ENCODE results near the gene XXYLT1. TPM values are rescaled to one million over a fixed set of nuclear protein-coding genes. Genes with fewer than 3 reads are reported as not detected.

XXYLT1 gene
- total RNA-seq, 1 donor from 2014 or later = 22.3 TPM

DNA sequence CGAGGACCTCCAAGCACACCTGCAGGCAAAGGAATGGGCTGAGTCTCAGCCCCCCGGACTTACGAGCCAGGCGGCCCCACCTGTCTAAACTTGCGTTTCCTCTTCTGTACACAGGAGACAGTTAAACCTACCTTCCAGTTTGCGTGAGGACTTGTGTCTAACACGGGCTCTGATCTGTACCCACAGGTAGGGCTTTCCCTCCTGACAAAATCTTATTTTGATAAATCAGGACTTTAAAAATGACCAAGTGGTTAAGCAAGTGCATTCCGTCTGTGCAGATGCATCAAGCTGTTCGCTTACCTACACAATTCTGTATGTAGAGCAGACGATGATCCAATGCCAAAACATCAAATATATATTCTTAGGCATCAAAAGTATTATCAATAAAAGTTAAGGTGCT lies 238.0 kb downstream of the XXYLT1 start:
- no peak overlapping the region for H3K4me3 Mint-ChIP-seq (ENCODE audit: unreplicated experiment)
- peaks cover 8% of the 10 kb centered on the region for H3K9me3 Mint-ChIP-seq (ENCODE audit: unreplicated experiment)
- H3K36me3 Mint-ChIP-seq (ENCODE audit: unreplicated experiment) = peaks cover 5% of the 10 kb centered on the region
- peaks cover 10% of the 10 kb centered on the region for H3K4me1 Mint-ChIP-seq (ENCODE audit: low read depth, unreplicated experiment)
- peaks cover 6% of the 10 kb centered on the region for H3K27me3 Mint-ChIP-seq (ENCODE audit: unreplicated experiment)
- no peak for DNase-seq
- TF ChIP-seq, protein P1, sequence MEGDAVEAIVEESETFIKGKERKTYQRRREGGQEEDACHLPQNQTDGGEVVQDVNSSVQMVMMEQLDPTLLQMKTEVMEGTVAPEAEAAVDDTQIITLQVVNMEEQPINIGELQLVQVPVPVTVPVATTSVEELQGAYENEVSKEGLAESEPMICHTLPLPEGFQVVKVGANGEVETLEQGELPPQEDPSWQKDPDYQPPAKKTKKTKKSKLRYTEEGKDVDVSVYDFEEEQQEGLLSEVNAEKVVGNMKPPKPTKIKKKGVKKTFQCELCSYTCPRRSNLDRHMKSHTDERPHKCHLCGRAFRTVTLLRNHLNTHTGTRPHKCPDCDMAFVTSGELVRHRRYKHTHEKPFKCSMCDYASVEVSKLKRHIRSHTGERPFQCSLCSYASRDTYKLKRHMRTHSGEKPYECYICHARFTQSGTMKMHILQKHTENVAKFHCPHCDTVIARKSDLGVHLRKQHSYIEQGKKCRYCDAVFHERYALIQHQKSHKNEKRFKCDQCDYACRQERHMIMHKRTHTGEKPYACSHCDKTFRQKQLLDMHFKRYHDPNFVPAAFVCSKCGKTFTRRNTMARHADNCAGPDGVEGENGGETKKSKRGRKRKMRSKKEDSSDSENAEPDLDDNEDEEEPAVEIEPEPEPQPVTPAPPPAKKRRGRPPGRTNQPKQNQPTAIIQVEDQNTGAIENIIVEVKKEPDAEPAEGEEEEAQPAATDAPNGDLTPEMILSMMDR (IDR thresholded peaks at IDR 0.05; ENCODE audit: partially characterized antibody, unreplicated experiment) = no peak
- no peak overlapping the region for H3K27ac Mint-ChIP-seq (ENCODE audit: unreplicated experiment)

- H3K27ac Mint-ChIP-seq (ENCODE audit: unreplicated experiment) = no peak overlapping the region
- peaks cover 6% of the 10 kb centered on the region for H3K27me3 Mint-ChIP-seq (ENCODE audit: unreplicated experiment)
- no peaks in the 10 kb centered on the region for H3K36me3 Mint-ChIP-seq (ENCODE audit: unreplicated experiment)
- peaks cover 5% of the 10 kb centered on the region for H3K9me3 Mint-ChIP-seq (ENCODE audit: unreplicated experiment)
- no peak overlapping the region for H3K4me3 Mint-ChIP-seq (ENCODE audit: unreplicated experiment)
- H3K4me1 Mint-ChIP-seq (ENCODE audit: low read depth, unreplicated experiment) = peaks cover 10% of the 10 kb centered on the region
- DNase-seq = no peak
- TF ChIP-seq, protein P1 (IDR thresholded peaks at IDR 0.05; ENCODE audit: partially characterized antibody, unreplicated experiment) = no peak
Observed at GRCh38 chr3:195032106-195032759, 238.7 kb downstream of the XXYLT1 start.

GRCh38 chr3:195031574-195032003 lies 239.4 kb downstream of the XXYLT1 start:
- peaks cover 9% of the 10 kb centered on the region for H3K4me1 Mint-ChIP-seq (ENCODE audit: low read depth, unreplicated experiment)
- TF ChIP-seq, protein P1 (IDR thresholded peaks at IDR 0.05; ENCODE audit: partially characterized antibody, unreplicated experiment) = no peak
- DNase-seq = no peak
- no peak overlapping the region for H3K4me3 Mint-ChIP-seq (ENCODE audit: unreplicated experiment)
- peaks cover 6% of the 10 kb centered on the region for H3K27me3 Mint-ChIP-seq (ENCODE audit: unreplicated experiment)
- peaks cover 5% of the 10 kb centered on the region for H3K9me3 Mint-ChIP-seq (ENCODE audit: unreplicated experiment)
- no peaks in the 10 kb centered on the region for H3K36me3 Mint-ChIP-seq (ENCODE audit: unreplicated experiment)
- H3K27ac Mint-ChIP-seq (ENCODE audit: unreplicated experiment) = no peak overlapping the region

- Mint-ChIP-seq H3K27ac (ENCODE audit: unreplicated experiment) (no peak overlapping the region), H3K4me3 (ENCODE audit: unreplicated experiment) (no peak overlapping the region), H3K27me3 (ENCODE audit: unreplicated experiment) (peaks cover 6% of the 10 kb centered on the region), H3K36me3 (ENCODE audit: unreplicated experiment) (no peaks in the 10 kb centered on the region), H3K4me1 (ENCODE audit: low read depth, unreplicated experiment) (peaks cover 8% of the 10 kb centered on the region), H3K9me3 (ENCODE audit: unreplicated experiment) (peaks cover 5% of the 10 kb centered on the region)
- no peak for DNase-seq
- TF ChIP-seq, protein P1 (IDR thresholded peaks at IDR 0.05; ENCODE audit: partially characterized antibody, unreplicated experiment) = no peak
Observed at GRCh38 chr3:195030791-195031321, 240.1 kb downstream of the XXYLT1 start.

DNA sequence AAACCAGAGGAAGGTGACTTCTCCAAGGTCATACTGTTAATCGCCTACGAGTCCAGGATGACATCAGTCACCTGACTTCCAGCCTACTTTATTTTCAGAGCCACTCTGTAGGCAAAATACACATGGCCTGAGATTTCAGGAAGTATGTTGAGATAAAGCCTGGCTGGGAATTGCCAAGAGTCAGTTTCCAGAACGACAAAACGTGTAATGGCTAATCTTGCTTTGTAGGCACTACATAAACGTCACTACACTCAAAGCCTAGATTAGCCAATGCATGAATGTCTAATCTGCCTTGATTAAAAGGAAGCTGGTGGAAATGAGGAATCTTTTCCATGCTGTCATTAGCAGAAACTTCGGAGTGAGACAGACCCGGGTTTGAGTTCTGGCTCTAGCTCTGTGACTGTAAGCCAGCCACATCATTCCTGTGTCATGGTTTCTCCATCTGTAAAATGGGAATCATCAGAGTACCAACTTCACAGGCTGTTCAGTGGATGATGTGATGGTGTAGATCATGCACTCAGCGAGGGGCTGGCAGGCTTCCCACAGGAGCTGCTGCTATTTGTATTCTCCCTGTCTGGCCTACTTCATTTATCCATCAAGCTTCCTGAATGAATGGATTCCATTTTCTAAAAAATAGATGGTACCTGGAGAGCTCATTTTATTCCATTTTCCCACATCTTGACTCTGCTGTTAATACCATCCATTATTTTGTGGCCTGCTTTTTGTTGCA lies 241.9 kb downstream of the XXYLT1 start:
- Mint-ChIP-seq H3K9me3 (ENCODE audit: unreplicated experiment) (peaks cover 4% of the 10 kb centered on the region), H3K36me3 (ENCODE audit: unreplicated experiment) (peaks cover 7% of the 10 kb centered on the region), H3K27me3 (ENCODE audit: unreplicated experiment) (peaks cover 7% of the 10 kb centered on the region), H3K27ac (ENCODE audit: unreplicated experiment) (no peak overlapping the region), H3K4me3 (ENCODE audit: unreplicated experiment) (no peak overlapping the region), H3K4me1 (ENCODE audit: low read depth, unreplicated experiment) (peaks cover 8% of the 10 kb centered on the region)
- TF ChIP-seq, protein P1 (IDR thresholded peaks at IDR 0.05; ENCODE audit: partially characterized antibody, unreplicated experiment) = no peak
- no peak for DNase-seq

Measured in glutamatergic neuron (in vitro differentiated cells).